Bronchial epithelial cell (primary cell): ENCODE results near the gene CPNE4. TPM values are rescaled to one million over a fixed set of nuclear protein-coding genes. Genes with fewer than 3 reads are reported as not detected.

Source experiments
- DNase-seq: peaks from one replicate; pipeline ENCODE4 v3.0.0-alpha.2; 2010; ENCODE audit warnings: low read depth
- FAIRE-seq: peaks from 2 replicates; lab custom pipeline; 2011; peaks lifted over from hg19 to GRCh38; lab: Jason Lieb, UNC
- H3K27me3 ChIP-seq: 2 replicates; pipeline ENCODE4 v1.5.1; 2011; ENCODE audit warnings: low read length; ENCODE audit not compliant: control insufficient read depth, insufficient read depth
- H3K36me3 ChIP-seq: 2 replicates; pipeline ENCODE4 v1.5.1; 2011; ENCODE audit warnings: low read length; ENCODE audit not compliant: control insufficient read depth, insufficient read depth
- H3K4me3 ChIP-seq: 2 replicates; pipeline ENCODE4 v1.5.1; 2011; ENCODE audit warnings: mild to moderate bottlenecking, low read depth, low read length, control low read depth
- total RNA-seq: library from RNA; depleted of rRNA; stranded (reverse); fragments of >200 nt; gene quantifications from 2 replicates; pipeline ENCODE4 v1.2.1, GENCODE V29; 2014
- TF ChIP-seq, protein P1 (sequence below): IDR thresholded peaks from 2 replicates; pipeline ENCODE4 v1.5.1; 2011; ENCODE audit warnings: mild to moderate bottlenecking, moderate library complexity, low read length, control low read depth, inconsistent platforms; ENCODE audit not compliant: insufficient read depth, severe bottlenecking

CPNE4 gene
- total RNA-seq, 1 donor from 2014 or later: under 0.01 TPM

DNA sequence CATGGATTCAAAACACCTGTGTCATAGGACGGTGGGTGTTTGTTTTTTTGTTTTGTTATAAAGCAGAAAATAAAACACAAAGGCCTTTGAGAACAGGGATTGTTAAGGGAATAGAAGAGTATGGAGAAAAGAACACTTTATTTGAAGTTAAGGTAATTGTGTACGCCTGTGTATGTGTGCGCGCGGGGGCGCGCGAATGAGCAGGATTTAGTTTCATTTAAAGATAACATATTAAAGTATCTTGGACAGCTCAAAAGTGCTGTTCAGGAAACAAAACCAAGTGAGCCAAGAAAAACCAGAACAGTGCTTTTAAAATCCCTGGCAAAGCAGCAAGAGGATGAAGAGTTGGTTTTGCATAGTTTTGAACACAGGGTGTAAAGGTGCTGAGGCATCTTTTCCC, 1.9 kb downstream of the CPNE4 start:
- FAIRE-seq (no peak), DNase-seq (no peak)
- TF ChIP-seq, protein P1, sequence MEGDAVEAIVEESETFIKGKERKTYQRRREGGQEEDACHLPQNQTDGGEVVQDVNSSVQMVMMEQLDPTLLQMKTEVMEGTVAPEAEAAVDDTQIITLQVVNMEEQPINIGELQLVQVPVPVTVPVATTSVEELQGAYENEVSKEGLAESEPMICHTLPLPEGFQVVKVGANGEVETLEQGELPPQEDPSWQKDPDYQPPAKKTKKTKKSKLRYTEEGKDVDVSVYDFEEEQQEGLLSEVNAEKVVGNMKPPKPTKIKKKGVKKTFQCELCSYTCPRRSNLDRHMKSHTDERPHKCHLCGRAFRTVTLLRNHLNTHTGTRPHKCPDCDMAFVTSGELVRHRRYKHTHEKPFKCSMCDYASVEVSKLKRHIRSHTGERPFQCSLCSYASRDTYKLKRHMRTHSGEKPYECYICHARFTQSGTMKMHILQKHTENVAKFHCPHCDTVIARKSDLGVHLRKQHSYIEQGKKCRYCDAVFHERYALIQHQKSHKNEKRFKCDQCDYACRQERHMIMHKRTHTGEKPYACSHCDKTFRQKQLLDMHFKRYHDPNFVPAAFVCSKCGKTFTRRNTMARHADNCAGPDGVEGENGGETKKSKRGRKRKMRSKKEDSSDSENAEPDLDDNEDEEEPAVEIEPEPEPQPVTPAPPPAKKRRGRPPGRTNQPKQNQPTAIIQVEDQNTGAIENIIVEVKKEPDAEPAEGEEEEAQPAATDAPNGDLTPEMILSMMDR: no peak
- Histone ChIP-seq H3K27me3 (peaks cover 14% of the 10 kb centered on the region), H3K36me3 (no peaks in the 10 kb centered on the region), H3K4me3 (no peak overlapping the region)

DNA sequence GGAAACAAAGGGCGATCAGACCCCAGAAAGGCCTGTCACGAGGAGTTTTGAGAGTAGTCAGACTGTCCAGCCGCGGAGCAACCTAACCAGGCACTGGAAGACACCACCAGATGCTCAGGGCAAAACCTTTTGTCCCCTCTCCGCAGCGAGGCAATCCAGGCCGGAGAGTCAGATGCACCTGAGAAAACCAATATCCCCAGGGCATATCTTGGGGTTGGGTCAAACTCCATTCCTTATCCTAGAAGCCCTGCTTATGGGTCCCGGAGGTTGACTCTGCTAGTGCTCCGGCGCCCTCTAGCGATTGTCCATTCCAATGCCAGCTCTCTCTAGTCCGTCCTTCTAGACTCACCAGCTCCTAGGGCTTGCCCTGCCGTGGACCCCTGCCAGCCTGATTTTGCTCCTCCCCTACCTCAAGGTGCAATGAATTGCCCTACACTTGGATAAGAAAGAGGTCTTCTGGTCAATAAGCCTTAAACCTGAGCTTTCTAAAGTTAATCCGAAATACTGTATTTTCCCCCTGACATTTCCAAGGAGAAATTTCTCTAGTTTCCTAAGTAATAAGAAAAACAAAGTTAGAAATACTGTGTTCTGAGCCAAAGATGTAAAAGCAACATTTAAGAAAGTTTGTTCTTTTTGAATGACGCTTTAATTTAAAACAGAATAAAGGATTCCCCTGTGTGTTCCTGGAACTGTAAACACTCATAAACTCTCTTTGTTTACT, 5.5 kb downstream of the CPNE4 start:
- FAIRE-seq: no peak
- TF ChIP-seq, protein P1: peak; percentile 95
- peak; percentile 72 for DNase-seq

DNA sequence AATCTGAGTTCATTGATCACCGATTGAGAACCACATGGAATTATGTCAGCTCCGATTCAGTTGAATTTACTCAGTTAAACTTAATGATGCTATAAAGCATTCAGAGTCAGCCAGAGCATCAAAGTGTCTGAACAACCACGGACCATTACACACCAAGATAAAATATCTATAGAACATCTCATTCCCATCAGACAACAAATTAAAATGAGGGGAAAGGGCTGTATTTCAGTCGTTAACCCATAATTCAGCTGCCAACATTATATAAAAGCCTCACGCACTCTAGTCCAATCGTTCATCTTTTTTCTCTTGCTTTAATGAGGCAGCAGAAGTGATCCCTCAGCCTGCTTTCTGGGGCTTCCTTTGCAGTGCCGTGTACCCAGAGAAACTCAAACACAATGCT, 11.9 kb downstream of the CPNE4 start:
- no peak for DNase-seq
- H3K27me3 ChIP-seq: no peaks in the 10 kb centered on the region
- TF ChIP-seq, protein P1: no peak
- no peak for FAIRE-seq
- H3K4me3 ChIP-seq: no peak overlapping the region
- no peaks in the 10 kb centered on the region for H3K36me3 ChIP-seq

More for the DNA sequence above, 5.5 kb downstream of the CPNE4 start:
- H3K27me3 ChIP-seq: peaks cover 11% of the 10 kb centered on the region
- no peak overlapping the region for H3K4me3 ChIP-seq
- H3K36me3 ChIP-seq: no peaks in the 10 kb centered on the region

DNA sequence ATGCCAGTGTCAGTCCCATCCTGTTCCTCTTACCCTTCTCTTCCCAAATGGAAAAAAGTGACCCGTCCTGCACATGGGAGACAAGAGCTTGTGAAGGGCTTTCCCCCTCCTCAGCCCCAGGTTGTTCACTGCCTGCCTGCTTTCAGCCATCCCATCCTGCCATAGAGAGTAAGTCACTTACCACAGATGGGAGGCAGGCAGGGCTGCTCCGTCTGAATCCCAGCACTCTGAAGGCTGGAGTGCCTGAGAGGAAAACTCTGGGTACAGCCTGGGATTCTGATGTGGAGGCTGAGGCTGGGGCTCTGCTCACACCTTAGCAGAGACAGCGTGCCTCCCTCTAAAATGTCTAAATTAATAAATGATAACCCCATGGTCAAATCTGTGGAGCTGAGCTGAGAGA, 14.8 kb downstream of the CPNE4 start:
- Histone ChIP-seq H3K27me3 (no peaks in the 10 kb centered on the region), H3K4me3 (no peak overlapping the region), H3K36me3 (no peaks in the 10 kb centered on the region)
- DNase-seq: no peak
- no peak for FAIRE-seq
- TF ChIP-seq, protein P1: no peak

DNA sequence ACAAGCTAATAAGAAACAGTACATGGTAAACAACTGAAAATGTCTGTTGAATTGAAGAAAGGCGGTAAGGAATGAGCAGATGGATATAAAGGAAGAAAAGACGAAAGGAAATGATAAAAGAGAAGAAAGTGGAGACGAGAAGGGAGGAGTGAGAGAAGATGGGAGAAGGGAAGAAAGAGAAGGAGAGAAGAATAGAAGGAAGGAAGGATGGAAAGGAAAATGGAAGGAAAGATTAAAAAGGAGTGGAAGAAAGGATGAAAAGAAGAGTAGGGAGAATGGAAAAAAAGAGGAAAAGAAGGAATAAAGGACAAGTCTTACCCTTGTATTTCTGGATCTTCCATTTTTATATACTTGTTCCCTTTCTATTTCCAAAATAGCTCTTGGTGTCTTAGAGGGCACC, 17.7 kb downstream of the CPNE4 start:
- Histone ChIP-seq H3K4me3 (no peak overlapping the region), H3K27me3 (no peaks in the 10 kb centered on the region), H3K36me3 (no peaks in the 10 kb centered on the region)
- FAIRE-seq: no peak
- TF ChIP-seq, protein P1: no peak
- no peak for DNase-seq
